Epithelial cell of esophagus (primary cell): ENCODE results near the gene INTS7.

Experiments
- DNase-seq: peaks from one replicate; pipeline ENCODE4 v3.0.0; 2010; ENCODE audit warnings: low read depth
- H3K4me3 ChIP-seq: 2 replicates; pipeline ENCODE4 v1.5.1; 2011; ENCODE audit warnings: mild to moderate bottlenecking, low read length, control low read depth
- CTCF ChIP-seq: IDR thresholded peaks from 2 replicates; pipeline ENCODE4 v1.5.1; 2011; ENCODE audit warnings: low read depth, mild to moderate bottlenecking, low read length, control low read depth, inconsistent platforms; ENCODE audit not compliant: insufficient read depth; ENCODE audit errors: missing control alignments

The INTS7 gene

GRCh38 chr1:212035123-212035834 is at the start of gene INTS7, which contains the start of gene DTL:
Gene INTS7 (minus strand): TSS chr1:212035557. CDS start chr1:212035437, 120 bp downstream.
Gene DTL (plus strand): TSS chr1:212035748. CDS start chr1:212035891, 143 bp downstream.
- peak; percentile 89 for TF ChIP-seq CTCF
- DNase-seq = peak; percentile 99
- peak within 1 kb of the TSS; percentile 95 for H3K4me3 ChIP-seq

- no peak for DNase-seq
- H3K4me3 ChIP-seq = no peak overlapping the region
- no peak for TF ChIP-seq CTCF
These were observed 47.5 kb upstream of the INTS7 start for GRCh38 chr1:212082765-212083406.

- no peak overlapping the region for H3K4me3 ChIP-seq
- TF ChIP-seq CTCF = no peak
- DNase-seq = no peak
These were observed 43.5 kb upstream of the INTS7 start for GRCh38 chr1:212078826-212079225.

GRCh38 chr1:212077028-212077427 is 41.7 kb upstream of the INTS7 start:
- peak; percentile 92 for DNase-seq
- no peak for TF ChIP-seq CTCF
- H3K4me3 ChIP-seq = no peak overlapping the region

GRCh38 chr1:212074856-212075255 is 39.5 kb upstream of the INTS7 start:
- no peak for DNase-seq
- no peak for TF ChIP-seq CTCF
- H3K4me3 ChIP-seq = no peak overlapping the region

GRCh38 chr1:212074313-212074712 is 39.0 kb upstream of the INTS7 start:
- no peak for TF ChIP-seq CTCF
- H3K4me3 ChIP-seq = no peak overlapping the region
- no peak for DNase-seq
